ENCODE data around the gene SLC7A4.

SLC7A4 gene

GRCh38 chr22:21038405-21038804 lies 6.0 kb upstream of the SLC7A4 start:
- DNase-seq: no peak

GRCh38 chr22:21034989-21035388 lies 2.6 kb upstream of the SLC7A4 start:
- no peak for DNase-seq

- no peak for DNase-seq
These were observed 1.5 kb upstream of the SLC7A4 start for GRCh38 chr22:21033895-21034294.

GRCh38 chr22:21032868-21033688 lies 717 bp upstream of the SLC7A4 start:
- no peak for DNase-seq

- no peak for DNase-seq
These were observed 770 bp downstream of the SLC7A4 start for GRCh38 chr22:21031545-21032036.

- DNase-seq: no peak
These were observed 1.5 kb downstream of the SLC7A4 start for GRCh38 chr22:21030621-21031544.

- no peak for DNase-seq
These were observed 2.3 kb downstream of the SLC7A4 start for GRCh38 chr22:21030032-21030431.

GRCh38 chr22:21029486-21030025 lies 2.8 kb downstream of the SLC7A4 start:
- DNase-seq: no peak

- DNase-seq: no peak
These were observed 3.8 kb downstream of the SLC7A4 start for GRCh38 chr22:21028277-21029251.

GRCh38 chr22:21026783-21027692 lies 5.3 kb downstream of the SLC7A4 start:
- DNase-seq: no peak

GRCh38 chr22:21025763-21026755 lies 6.3 kb downstream of the SLC7A4 start:
- DNase-seq: no peak

GRCh38 chr22:21025266-21025665 lies 7.1 kb downstream of the SLC7A4 start:
- no peak for DNase-seq

GRCh38 chr22:21022955-21023614 lies 9.3 kb downstream of the SLC7A4 start:
- DNase-seq: no peak

GRCh38 chr22:21022507-21022906 lies 9.9 kb downstream of the SLC7A4 start:
- no peak for DNase-seq

- no peak for DNase-seq
These were observed 11.4 kb downstream of the SLC7A4 start for GRCh38 chr22:21020802-21021429.

GRCh38 chr22:21018314-21018713 lies 14.0 kb downstream of the SLC7A4 start:
- DNase-seq: no peak

GRCh38 chr22:21016644-21017420 lies 15.5 kb downstream of the SLC7A4 start:
- no peak for DNase-seq

GRCh38 chr22:21015466-21016006 lies 16.8 kb downstream of the SLC7A4 start:
- no peak for DNase-seq

All from NCI-H1048 (cell line).